Upper lobe of right lung (tissue), 1 donor: ENCODE data around the gene SHISA7. TPM values are rescaled to one million over a fixed set of nuclear protein-coding genes. Genes with fewer than 3 reads are reported as not detected.

Experiments
- ATAC-seq: fragments of 200-7000 bp; cut with Tn5 transposase; one replicate; pipeline ENCODE4 v1.9.1; 2020; ENCODE audit warnings: mild to moderate bottlenecking, moderate library complexity
- DNase-seq: peaks from one replicate; pipeline ENCODE4 v3.0.0-alpha.2; 2020
- H3K27ac ChIP-seq: fragments of 200-600 bp; one replicate; pipeline ENCODE4 v1.8.0; 2022
- H3K27me3 ChIP-seq: fragments of 200-600 bp; one replicate; pipeline ENCODE4 v1.8.0; 2022; ENCODE audit warnings: mild to moderate bottlenecking
- H3K36me3 ChIP-seq: fragments of 200-600 bp; one replicate; pipeline ENCODE4 v1.8.0; 2022
- H3K4me1 ChIP-seq: fragments of 200-600 bp; one replicate; pipeline ENCODE4 v1.8.0; 2022
- H3K4me3 ChIP-seq: fragments of 200-600 bp; one replicate; pipeline ENCODE4 v1.8.0; 2022; ENCODE audit warnings: mild to moderate bottlenecking
- H3K9me3 ChIP-seq: fragments of 200-600 bp; one replicate; pipeline ENCODE4 v1.8.0; 2022
- intact Hi-C: fragments of 100-400 bp; cut with DNase I; formaldehyde crosslinking; loops from one replicate; pipeline ENCODE4 v1.11.0; 2022
- total RNA-seq: library from RNA; stranded (reverse); fragmentation: NEBNext Ultra II Directional; extraction: Animal tissue kit (Norgen Biotek cat#: 25700); gene quantifications from one replicate; pipeline ENCODE4 v1.2.1, GENCODE V29; 2021
- TF ChIP-seq, protein P1 (sequence below): fragments of 200-600 bp; IDR thresholded peaks from one replicate; pipeline ENCODE4 v1.8.0; 2022; ENCODE audit warnings: antibody characterized with exemption
- donor health status: DM: no; HTN: yes; CAD: no; lungs with severe emphysema.

The SHISA7 gene
- total RNA-seq, 1 donor from 2014 or later = not detected

DNA sequence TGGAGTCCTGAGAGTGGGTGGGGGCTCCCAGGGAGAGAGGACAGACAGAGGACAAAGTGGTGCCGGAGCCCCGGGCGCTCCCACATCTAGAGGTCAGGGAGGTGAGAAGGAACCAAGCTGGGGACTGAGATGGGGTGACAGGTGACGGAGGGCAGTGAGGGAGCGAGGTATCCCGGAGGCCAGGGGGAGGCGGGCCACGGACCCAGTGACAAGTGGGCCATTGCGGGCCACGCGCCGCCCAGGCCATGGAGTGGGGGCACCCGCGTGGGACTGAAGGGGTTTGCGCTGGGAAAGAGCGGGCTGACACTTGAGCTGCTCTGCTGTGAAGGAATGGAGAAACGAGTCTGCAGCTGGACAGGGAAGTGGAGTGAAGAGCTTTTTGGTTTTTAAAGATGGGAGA lies 35.9 kb upstream of the SHISA7 start:
- no peaks in the 10 kb centered on the region for H3K9me3 ChIP-seq
- ATAC-seq = no peak
- H3K4me3 ChIP-seq = no peak overlapping the region
- H3K4me1 ChIP-seq = peaks cover 13% of the 10 kb centered on the region
- peaks cover 5% of the 10 kb centered on the region for H3K36me3 ChIP-seq
- no peak overlapping the region for H3K27ac ChIP-seq
- H3K27me3 ChIP-seq = no peaks in the 10 kb centered on the region
- TF ChIP-seq, protein P1, sequence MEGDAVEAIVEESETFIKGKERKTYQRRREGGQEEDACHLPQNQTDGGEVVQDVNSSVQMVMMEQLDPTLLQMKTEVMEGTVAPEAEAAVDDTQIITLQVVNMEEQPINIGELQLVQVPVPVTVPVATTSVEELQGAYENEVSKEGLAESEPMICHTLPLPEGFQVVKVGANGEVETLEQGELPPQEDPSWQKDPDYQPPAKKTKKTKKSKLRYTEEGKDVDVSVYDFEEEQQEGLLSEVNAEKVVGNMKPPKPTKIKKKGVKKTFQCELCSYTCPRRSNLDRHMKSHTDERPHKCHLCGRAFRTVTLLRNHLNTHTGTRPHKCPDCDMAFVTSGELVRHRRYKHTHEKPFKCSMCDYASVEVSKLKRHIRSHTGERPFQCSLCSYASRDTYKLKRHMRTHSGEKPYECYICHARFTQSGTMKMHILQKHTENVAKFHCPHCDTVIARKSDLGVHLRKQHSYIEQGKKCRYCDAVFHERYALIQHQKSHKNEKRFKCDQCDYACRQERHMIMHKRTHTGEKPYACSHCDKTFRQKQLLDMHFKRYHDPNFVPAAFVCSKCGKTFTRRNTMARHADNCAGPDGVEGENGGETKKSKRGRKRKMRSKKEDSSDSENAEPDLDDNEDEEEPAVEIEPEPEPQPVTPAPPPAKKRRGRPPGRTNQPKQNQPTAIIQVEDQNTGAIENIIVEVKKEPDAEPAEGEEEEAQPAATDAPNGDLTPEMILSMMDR = no peak
- no peak for DNase-seq
- intact Hi-C loops = no loop called here

DNA sequence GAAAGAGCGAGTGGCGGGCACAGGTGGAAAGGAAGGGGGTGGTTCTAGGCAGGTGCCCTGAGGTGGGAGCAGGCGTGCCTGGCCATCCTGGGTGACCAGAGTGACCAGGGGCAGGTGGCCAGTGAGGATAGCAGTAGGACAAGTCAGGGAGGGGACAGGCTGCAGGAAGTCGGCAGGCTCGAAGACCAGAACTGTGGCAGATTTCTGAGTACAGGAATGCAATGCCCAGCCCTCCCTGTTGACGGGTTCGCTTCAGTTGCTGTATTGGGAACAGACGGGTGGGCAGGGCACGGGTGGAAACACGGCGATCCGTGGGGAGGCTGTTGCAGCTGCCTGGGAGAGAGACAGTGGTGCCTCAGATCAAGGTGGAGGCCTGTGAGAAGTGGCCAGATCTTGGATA lies 35.3 kb upstream of the SHISA7 start:
- H3K4me3 ChIP-seq = no peak overlapping the region
- no peaks in the 10 kb centered on the region for H3K27me3 ChIP-seq
- DNase-seq = no peak
- no peak for ATAC-seq
- no peak overlapping the region for H3K27ac ChIP-seq
- TF ChIP-seq, protein P1 = no peak
- H3K4me1 ChIP-seq = peaks cover 11% of the 10 kb centered on the region
- no peaks in the 10 kb centered on the region for H3K9me3 ChIP-seq
- intact Hi-C loops = no loop called here
- H3K36me3 ChIP-seq = peaks cover 5% of the 10 kb centered on the region

DNA sequence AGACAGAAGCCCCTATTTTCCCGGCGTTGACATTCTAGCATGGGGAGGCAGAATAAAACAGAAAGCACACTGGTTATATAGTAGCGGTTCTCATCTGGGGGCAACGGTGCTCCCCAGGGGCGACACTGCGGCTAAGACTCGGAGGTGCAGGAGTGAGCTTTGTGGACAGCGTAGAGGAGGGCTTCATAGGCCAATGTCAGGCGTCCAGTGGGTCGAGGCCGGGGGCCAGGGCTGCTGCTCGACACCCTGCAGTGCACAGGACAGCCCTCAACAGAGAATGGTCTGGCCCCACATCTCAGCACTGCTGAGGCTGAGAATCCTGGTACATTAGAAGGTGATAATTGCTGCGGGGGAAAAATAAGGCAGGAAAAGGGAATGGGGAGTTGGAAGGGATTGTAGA lies 34.8 kb upstream of the SHISA7 start:
- H3K27ac ChIP-seq = no peak overlapping the region
- no peaks in the 10 kb centered on the region for H3K9me3 ChIP-seq
- DNase-seq (no peak), ATAC-seq (no peak)
- TF ChIP-seq, protein P1 = no peak
- peaks cover 5% of the 10 kb centered on the region for H3K36me3 ChIP-seq
- H3K4me1 ChIP-seq = peaks cover 11% of the 10 kb centered on the region
- H3K27me3 ChIP-seq = no peaks in the 10 kb centered on the region
- peak overlapping the region; percentile 69 for H3K4me3 ChIP-seq
- intact Hi-C loops = no loop called here

DNA sequence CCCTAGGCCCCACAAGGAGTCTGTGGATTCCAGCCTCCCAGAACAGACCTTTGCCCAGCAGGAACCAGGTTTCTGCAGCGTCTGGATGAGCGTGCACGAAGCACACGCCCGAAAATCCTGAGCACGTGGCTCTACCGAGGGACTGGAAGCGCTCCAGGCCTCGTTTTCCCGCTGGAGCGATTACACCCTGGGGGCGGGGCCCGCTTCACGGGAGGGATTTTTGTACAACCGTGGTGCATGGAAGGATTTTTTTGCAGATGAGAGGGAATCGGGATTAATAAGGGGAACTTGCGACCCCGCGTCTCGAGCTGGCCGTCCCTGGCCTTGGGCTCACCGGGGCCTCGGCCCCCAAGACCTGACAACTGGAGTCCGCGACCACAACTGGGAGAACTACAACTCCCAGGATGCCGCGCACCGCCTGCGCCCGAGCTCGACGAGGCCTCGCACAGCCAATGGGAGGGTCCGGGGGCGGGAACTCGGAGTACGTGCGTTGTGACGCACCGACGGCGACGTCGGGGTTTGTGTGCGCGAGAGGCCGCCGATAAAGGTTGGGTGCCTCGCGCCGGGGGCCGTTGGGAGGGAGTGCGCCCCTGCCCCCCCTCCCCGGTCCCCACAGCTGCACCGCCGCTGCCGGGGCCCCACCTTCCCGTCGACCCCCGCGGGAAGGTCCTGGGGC lies 33.1 kb upstream of the SHISA7 start, which contains the start of gene ZNF628:
TSS of gene ZNF628 (plus strand) at position 518 of the 676 bp plus-strand sequence. CDS start 3,294 bp downstream, outside the sequence.
- Histone ChIP-seq H3K27ac (peak within 1 kb of the TSS; percentile 91), H3K4me3 (peak within 1 kb of the TSS; percentile 69), H3K27me3 (no peaks in the 10 kb centered on the region), H3K4me1 (peaks cover 11% of the 10 kb centered on the region), H3K9me3 (no peaks in the 10 kb centered on the region), H3K36me3 (no peaks in the 10 kb centered on the region)
- intact Hi-C loops = no loop called here
- DNase-seq (peak; percentile 100), ATAC-seq (peak; percentile 97)
- TF ChIP-seq, protein P1 = no peak

DNA sequence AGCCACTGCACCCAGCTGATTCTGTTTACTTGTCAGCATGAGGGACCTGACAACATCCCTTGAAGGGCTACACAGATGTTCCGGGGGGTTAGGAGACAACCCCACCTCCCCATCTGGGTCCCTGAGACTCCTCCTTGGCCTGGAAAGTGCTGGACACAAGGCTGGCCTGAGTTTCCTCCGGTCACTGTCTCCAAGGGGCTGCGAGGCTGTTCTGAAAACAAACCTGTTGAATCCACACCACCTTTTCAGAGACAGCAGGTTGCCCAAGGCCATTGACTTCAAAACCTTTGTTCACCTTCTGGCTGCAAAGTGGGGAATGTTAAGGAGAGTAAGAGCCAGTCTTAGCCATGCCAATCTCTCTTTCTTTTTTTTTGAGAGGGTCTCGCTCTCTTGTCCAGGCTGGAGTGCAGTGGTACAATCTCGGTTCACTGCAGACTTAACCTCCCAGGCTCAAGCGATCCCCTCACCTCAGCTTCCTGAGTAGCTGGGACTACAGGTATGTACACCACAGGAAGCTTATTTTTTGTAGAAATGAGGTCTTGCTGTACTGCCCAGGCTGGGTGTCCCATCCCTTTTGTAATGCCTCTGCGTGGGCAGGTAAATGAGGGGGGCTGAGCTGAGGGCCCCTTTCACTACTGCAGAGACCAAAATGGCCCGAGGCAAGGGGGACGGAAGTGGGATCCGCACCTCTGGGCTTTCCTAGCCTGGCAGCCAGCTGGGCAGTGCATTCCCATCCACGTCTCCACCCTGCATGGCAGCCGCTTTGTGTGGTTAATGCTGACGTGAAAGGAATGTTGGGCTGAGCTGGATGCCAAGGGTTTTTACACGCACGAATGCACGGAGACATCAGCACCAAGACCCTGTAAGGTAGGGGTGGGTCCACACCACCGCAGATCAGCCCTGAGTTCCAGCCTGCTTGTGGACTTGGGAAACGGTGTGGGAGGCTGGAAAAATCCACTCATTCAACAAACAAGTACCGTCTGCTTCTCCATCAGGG lies 31.5 kb upstream of the SHISA7 start:
- no peaks in the 10 kb centered on the region for H3K36me3 ChIP-seq
- peaks cover 11% of the 10 kb centered on the region for H3K4me1 ChIP-seq
- intact Hi-C loops = no loop called here
- DNase-seq = no peak
- H3K27me3 ChIP-seq = no peaks in the 10 kb centered on the region
- TF ChIP-seq, protein P1 = no peak
- H3K9me3 ChIP-seq = no peaks in the 10 kb centered on the region
- no peak overlapping the region for H3K4me3 ChIP-seq
- H3K27ac ChIP-seq = no peak overlapping the region
- ATAC-seq = no peak
